ENCODE results near the gene NCAM2.

- TF ChIP-seq MYC (IDR thresholded peaks at IDR 0.05; ENCODE audit: low read depth, low read length), result no peak
- TF ChIP-seq EZH2 (IDR thresholded peaks at IDR 0.05; ENCODE audit: borderline replicate concordance, low read depth, low read length, severe bottlenecking), result no peak
- TF ChIP-seq, protein P1, sequence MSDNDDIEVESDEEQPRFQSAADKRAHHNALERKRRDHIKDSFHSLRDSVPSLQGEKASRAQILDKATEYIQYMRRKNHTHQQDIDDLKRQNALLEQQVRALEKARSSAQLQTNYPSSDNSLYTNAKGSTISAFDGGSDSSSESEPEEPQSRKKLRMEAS (IDR thresholded peaks at IDR 0.05; ENCODE audit: insufficient read depth, insufficient read length), result no peak
Measured at GRCh38 chr21:21179619-21180298, 181.6 kb downstream of the NCAM2 start.
